ENCODE results near the gene HINT3.
"Not testable (repeated sequence)": the region's sequence is repeated elsewhere in the genome, so short reads cannot be mapped to it uniquely, and the experiment has no call there.

The HINT3 gene

GRCh38 chr6:126016591-126016990, 60.0 kb downstream of the HINT3 start:
- DNase-seq (ENCODE audit: extremely low read depth, insufficient read length): no peak
- Histone ChIP-seq H3K27me3 (replicated peaks; ENCODE audit: control insufficient read depth, insufficient read depth, low read length) (no peaks in the 10 kb centered on the region), H3K4me3 (replicated peaks; ENCODE audit: low read depth, low read length) (no peak overlapping the region), H3K36me3 (ENCODE audit: control insufficient read depth, insufficient read depth, low read length) (peaks cover 11% of the 10 kb centered on the region)
- TF ChIP-seq CTCF (IDR thresholded peaks at IDR 0.05; ENCODE audit: insufficient read depth, low read length, poor library complexity, severe bottlenecking): no peak

GRCh38 chr6:126017668-126018067, 61.1 kb downstream of the HINT3 start:
- H3K36me3 ChIP-seq (ENCODE audit: control insufficient read depth, insufficient read depth, low read length): peaks cover 9% of the 10 kb centered on the region
- no peak for TF ChIP-seq CTCF (IDR thresholded peaks at IDR 0.05; ENCODE audit: insufficient read depth, low read length, poor library complexity, severe bottlenecking)
- no peaks in the 10 kb centered on the region for H3K27me3 ChIP-seq (replicated peaks; ENCODE audit: control insufficient read depth, insufficient read depth, low read length)
- no peak overlapping the region for H3K4me3 ChIP-seq (replicated peaks; ENCODE audit: low read depth, low read length)
- no peak for DNase-seq (ENCODE audit: extremely low read depth, insufficient read length)

GRCh38 chr6:126020305-126021050, 63.9 kb downstream of the HINT3 start:
- Histone ChIP-seq H3K36me3 (ENCODE audit: control insufficient read depth, insufficient read depth, low read length) (peaks cover 3% of the 10 kb centered on the region), H3K4me3 (replicated peaks; ENCODE audit: low read depth, low read length) (no peak overlapping the region), H3K27me3 (replicated peaks; ENCODE audit: control insufficient read depth, insufficient read depth, low read length) (no peaks in the 10 kb centered on the region)
- no peak for DNase-seq (ENCODE audit: extremely low read depth, insufficient read length)
- no peak for TF ChIP-seq CTCF (IDR thresholded peaks at IDR 0.05; ENCODE audit: insufficient read depth, low read length, poor library complexity, severe bottlenecking)

- H3K36me3 ChIP-seq (ENCODE audit: control insufficient read depth, insufficient read depth, low read length): not testable (repeated sequence)
Observed at GRCh38 chr6:126023474-126023873, 66.9 kb downstream of the HINT3 start.

GRCh38 chr6:126026001-126026400, 69.4 kb downstream of the HINT3 start:
- Histone ChIP-seq H3K4me3 (replicated peaks; ENCODE audit: low read depth, low read length) (no peak overlapping the region), H3K27me3 (replicated peaks; ENCODE audit: control insufficient read depth, insufficient read depth, low read length) (no peaks in the 10 kb centered on the region), H3K36me3 (ENCODE audit: control insufficient read depth, insufficient read depth, low read length) (peaks cover 2% of the 10 kb centered on the region)
- no peak for DNase-seq (ENCODE audit: extremely low read depth, insufficient read length)
- TF ChIP-seq CTCF (IDR thresholded peaks at IDR 0.05; ENCODE audit: insufficient read depth, low read length, poor library complexity, severe bottlenecking): no peak

More at GRCh38 chr6:126023474-126023873, 66.9 kb downstream of the HINT3 start:
- DNase-seq (ENCODE audit: extremely low read depth, insufficient read length); H3K4me3 ChIP-seq (replicated peaks; ENCODE audit: low read depth, low read length); H3K27me3 ChIP-seq (replicated peaks; ENCODE audit: control insufficient read depth, insufficient read depth, low read length): not testable (repeated sequence)

GRCh38 chr6:126027601-126028000, 71.0 kb downstream of the HINT3 start:
- TF ChIP-seq CTCF (IDR thresholded peaks at IDR 0.05; ENCODE audit: insufficient read depth, low read length, poor library complexity, severe bottlenecking): no peak
- no peak for DNase-seq (ENCODE audit: extremely low read depth, insufficient read length)
- H3K27me3 ChIP-seq (replicated peaks; ENCODE audit: control insufficient read depth, insufficient read depth, low read length): no peaks in the 10 kb centered on the region
- H3K4me3 ChIP-seq (replicated peaks; ENCODE audit: low read depth, low read length): no peak overlapping the region
- no peaks in the 10 kb centered on the region; the same call in none of the 2 replicates for H3K36me3 ChIP-seq (ENCODE audit: control insufficient read depth, insufficient read depth, low read length)

Measured in GM06990 (cell line).